GM12873 (cell line): ENCODE data around the gene SPTBN5.

Experiments
- CTCF ChIP-seq: IDR thresholded peaks from 2 replicates; pipeline ENCODE4 v1.5.1; 2012; ENCODE audit warnings: low read depth, mild to moderate bottlenecking, moderate library complexity, low read length, control low read depth; ENCODE audit not compliant: insufficient read depth; ENCODE audit errors: missing control alignments

Gene SPTBN5

GRCh38 chr15:41900526-41901380, 6.9 kb upstream of the SPTBN5 start:
- no peak for TF ChIP-seq CTCF

GRCh38 chr15:41899854-41900442, 6.1 kb upstream of the SPTBN5 start:
- no peak for TF ChIP-seq CTCF

GRCh38 chr15:41897363-41897799, 3.5 kb upstream of the SPTBN5 start:
- TF ChIP-seq CTCF: no peak

- no peak for TF ChIP-seq CTCF
These were observed 2.7 kb upstream of the SPTBN5 start for GRCh38 chr15:41896566-41896965.

GRCh38 chr15:41895957-41896356, 2.1 kb upstream of the SPTBN5 start:
- no peak for TF ChIP-seq CTCF

GRCh38 chr15:41895491-41895890, 1.6 kb upstream of the SPTBN5 start:
- no peak for TF ChIP-seq CTCF

- peak; percentile 22 for TF ChIP-seq CTCF
These were observed 1.1 kb upstream of the SPTBN5 start for GRCh38 chr15:41894791-41895463.
